Eye (tissue), 1 donor: Measurements from ENCODE around the gene PACSIN3.
A peak's percentile ranks its signal among the peaks of the same experiment; 100 is the strongest.
"Not testable (repeated sequence)": the region's sequence is repeated elsewhere in the genome, so short reads cannot be mapped to it uniquely, and the experiment has no call there.

Experiments used
- DNase-seq: peaks from one replicate; pipeline ENCODE4 v3.0.0-alpha.2; 2015

PACSIN3 gene

GRCh38 chr11:47186076-47186699 lies at the start of gene PACSIN3:
Gene PACSIN3 (minus strand): TSS chr11:47186434. CDS start chr11:47182727, 3,707 bp downstream.
- DNase-seq: peak; percentile 70

GRCh38 chr11:47235163-47235562 lies 48.9 kb upstream of the PACSIN3 start:
- no peak for DNase-seq

- DNase-seq: no peak
Measured at GRCh38 chr11:47234669-47235100, 48.5 kb upstream of the PACSIN3 start.

- DNase-seq: no peak
Measured at GRCh38 chr11:47233989-47234668, 47.9 kb upstream of the PACSIN3 start.

GRCh38 chr11:47233051-47233450 lies 46.8 kb upstream of the PACSIN3 start:
- DNase-seq: no peak

- no peak for DNase-seq
Measured at GRCh38 chr11:47229161-47229560, 42.9 kb upstream of the PACSIN3 start.

GRCh38 chr11:47225552-47226400 lies 39.5 kb upstream of the PACSIN3 start:
- no peak for DNase-seq

GRCh38 chr11:47222696-47223095 lies 36.5 kb upstream of the PACSIN3 start:
- no peak for DNase-seq

GRCh38 chr11:47220401-47220821 lies 34.2 kb upstream of the PACSIN3 start:
- DNase-seq: no peak

GRCh38 chr11:47216121-47216798 lies 30.0 kb upstream of the PACSIN3 start:
- DNase-seq: peak; percentile 55

- DNase-seq: no peak
Measured at GRCh38 chr11:47215366-47215910, 29.2 kb upstream of the PACSIN3 start.

- peak; percentile 84 for DNase-seq
Measured at GRCh38 chr11:47213950-47214565, 27.8 kb upstream of the PACSIN3 start.

- DNase-seq: no peak
Measured at GRCh38 chr11:47212938-47213337, 26.7 kb upstream of the PACSIN3 start.

GRCh38 chr11:47208628-47209027 lies 22.4 kb upstream of the PACSIN3 start:
- DNase-seq: no peak

GRCh38 chr11:47208008-47208552 lies 21.8 kb upstream of the PACSIN3 start:
- DNase-seq: not testable (repeated sequence)

GRCh38 chr11:47207459-47207858 lies 21.2 kb upstream of the PACSIN3 start:
- no peak for DNase-seq

- DNase-seq: not testable (repeated sequence)
Measured at GRCh38 chr11:47206577-47206976, 20.3 kb upstream of the PACSIN3 start.

- DNase-seq: no peak
Measured at GRCh38 chr11:47204637-47204989, 18.4 kb upstream of the PACSIN3 start.

GRCh38 chr11:47202576-47202975 lies 16.3 kb upstream of the PACSIN3 start:
- no peak for DNase-seq

- no peak for DNase-seq
Measured at GRCh38 chr11:47201015-47201414, 14.8 kb upstream of the PACSIN3 start.

GRCh38 chr11:47198161-47198560 lies 11.9 kb upstream of the PACSIN3 start:
- not testable (repeated sequence) for DNase-seq

- DNase-seq: no peak
Measured at GRCh38 chr11:47192111-47192510, 5.9 kb upstream of the PACSIN3 start.
